DND-41 (cell line): ENCODE data around the gene DNAJB1.

ENCODE experiments used
- ATAC-seq: fragments of 200-7000 bp; cut with Tn5 transposase; 3 replicates; pipeline ENCODE4 v1.9.1; 2021; ENCODE audit warnings: low read depth; ENCODE audit not compliant: insufficient read depth
- DNase-seq: peaks from one replicate; pipeline ENCODE4 v3.0.0-alpha.2; 2020
- H2AFZ ChIP-seq: 2 replicates; pipeline ENCODE4 v1.6.0; 2012; ENCODE audit warnings: low read depth, low read length
- H3K27ac ChIP-seq: 2 replicates; pipeline ENCODE4 v1.5.1; 2012; ENCODE audit warnings: low read length, inconsistent platforms
- H3K27me3 ChIP-seq: fragments of 200-600 bp; sonication (generic); 2 replicates; pipeline ENCODE4 v1.6.0; 2012; ENCODE audit warnings: low read length, mild to moderate bottlenecking, inconsistent platforms; ENCODE audit not compliant: insufficient read depth, poor library complexity
- H3K36me3 ChIP-seq: 2 replicates; pipeline ENCODE4 v1.5.1; 2012; ENCODE audit warnings: low read length, inconsistent platforms; ENCODE audit not compliant: insufficient read depth
- H3K4me1 ChIP-seq: 2 replicates; pipeline ENCODE4 v1.5.1; 2012; ENCODE audit warnings: mild to moderate bottlenecking, low read length; ENCODE audit not compliant: insufficient read depth
- H3K4me2 ChIP-seq: 2 replicates; pipeline ENCODE4 v1.6.0; 2012; ENCODE audit warnings: mild to moderate bottlenecking, moderate library complexity, low read length, inconsistent platforms; ENCODE audit not compliant: insufficient read depth
- H3K4me3 ChIP-seq, 2 experiments: fragments of 200-600 bp in 1 of 2; shearing (Covaris generic) in 1 of 2; 2 replicates each; pipeline ENCODE4 v1.5.1; 2012 to 2016; ENCODE audit warnings: inconsistent platforms in 2 of 2, low read length in 2 of 2, mild to moderate bottlenecking in 2 of 2, low read depth in 1 of 2, moderate library complexity in 1 of 2
- H3K79me2 ChIP-seq: 2 replicates; pipeline ENCODE4 v1.6.0; 2012; ENCODE audit warnings: low read length, inconsistent platforms; ENCODE audit not compliant: insufficient read depth
- H3K9ac ChIP-seq: 2 replicates; pipeline ENCODE4 v1.6.0; 2012; ENCODE audit warnings: low read depth, mild to moderate bottlenecking, inconsistent platforms, low read length, moderate library complexity
- H3K9me3 ChIP-seq: 2 replicates; pipeline ENCODE4 v1.5.1; 2012; ENCODE audit warnings: low read length, moderate library complexity, mild to moderate bottlenecking, inconsistent platforms; ENCODE audit not compliant: insufficient read depth, severe bottlenecking
- H4K20me1 ChIP-seq: 2 replicates; pipeline ENCODE4 v1.6.0; 2012; ENCODE audit warnings: low read length; ENCODE audit not compliant: insufficient read depth
- CTCF ChIP-seq: IDR thresholded peaks from 2 replicates; pipeline ENCODE4 v1.5.1; 2012; ENCODE audit warnings: borderline replicate concordance, low read length, moderate library complexity, mild to moderate bottlenecking; ENCODE audit not compliant: poor library complexity, severe bottlenecking; ENCODE audit errors: extremely low read depth
- EZH2 ChIP-seq: IDR thresholded peaks from 3 replicates; pipeline ENCODE4 v1.6.1; 2012; ENCODE audit warnings: borderline replicate concordance, low read depth, mild to moderate bottlenecking, moderate library complexity, low read length, inconsistent platforms; ENCODE audit not compliant: severe bottlenecking

The DNAJB1 gene

DNA sequence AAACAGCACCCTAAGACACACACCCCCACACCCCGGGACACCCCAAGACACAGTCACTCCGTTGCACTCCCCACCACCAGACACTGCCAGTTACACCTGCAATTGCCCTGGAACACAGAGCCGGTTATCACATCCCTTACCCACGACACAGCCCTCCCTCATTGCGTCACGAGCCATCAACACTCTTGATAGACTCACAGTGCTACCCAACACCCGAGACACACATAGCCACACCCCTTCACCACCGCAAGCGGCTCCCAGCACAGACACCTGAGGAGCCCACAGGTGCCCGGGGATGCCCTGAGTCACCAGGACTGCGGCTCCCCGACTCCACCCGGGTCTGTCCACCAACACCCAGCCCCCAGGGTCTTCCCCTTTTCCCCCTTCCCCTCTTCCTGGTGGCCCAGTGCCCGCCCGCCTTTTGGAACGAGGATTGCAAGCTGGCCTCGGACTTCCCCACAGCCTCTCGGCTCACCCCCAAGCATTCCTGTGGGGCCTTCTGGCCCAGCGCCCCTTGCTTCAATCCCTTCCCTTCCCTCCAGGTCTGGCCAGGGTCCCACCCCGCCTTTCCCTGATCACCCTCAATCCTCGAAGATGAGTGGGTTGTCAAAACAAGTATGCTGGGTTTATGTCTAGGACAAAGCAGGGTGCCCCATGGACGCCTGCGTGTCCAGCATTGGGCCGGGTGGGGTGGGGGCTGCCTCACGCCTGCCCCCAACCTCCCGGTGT is 41.4 kb downstream of the DNAJB1 start:
- TF ChIP-seq CTCF (no peak), EZH2 (no peak)
- H3K4me3 ChIP-seq: no peak overlapping the region
- no peaks in the 10 kb centered on the region for H3K79me2 ChIP-seq
- no peak overlapping the region for H3K9ac ChIP-seq
- peaks cover 29% of the 10 kb centered on the region for H3K36me3 ChIP-seq
- DNase-seq (no peak), ATAC-seq (no peak)
- H4K20me1 ChIP-seq: peaks cover 11% of the 10 kb centered on the region; the same call in 1 of the 2 replicates
- H2AFZ ChIP-seq: no peak overlapping the region
- no peaks in the 10 kb centered on the region for H3K27me3 ChIP-seq
- H3K4me2 ChIP-seq: no peak overlapping the region
- no peak overlapping the region for H3K27ac ChIP-seq
- H3K9me3 ChIP-seq: no peaks in the 10 kb centered on the region
- no peaks in the 10 kb centered on the region for H3K4me1 ChIP-seq

- peaks cover 29% of the 10 kb centered on the region for H3K36me3 ChIP-seq
These were observed 41.9 kb downstream of the DNAJB1 start for GRCh38 chr19:14476327-14476672.

DNA sequence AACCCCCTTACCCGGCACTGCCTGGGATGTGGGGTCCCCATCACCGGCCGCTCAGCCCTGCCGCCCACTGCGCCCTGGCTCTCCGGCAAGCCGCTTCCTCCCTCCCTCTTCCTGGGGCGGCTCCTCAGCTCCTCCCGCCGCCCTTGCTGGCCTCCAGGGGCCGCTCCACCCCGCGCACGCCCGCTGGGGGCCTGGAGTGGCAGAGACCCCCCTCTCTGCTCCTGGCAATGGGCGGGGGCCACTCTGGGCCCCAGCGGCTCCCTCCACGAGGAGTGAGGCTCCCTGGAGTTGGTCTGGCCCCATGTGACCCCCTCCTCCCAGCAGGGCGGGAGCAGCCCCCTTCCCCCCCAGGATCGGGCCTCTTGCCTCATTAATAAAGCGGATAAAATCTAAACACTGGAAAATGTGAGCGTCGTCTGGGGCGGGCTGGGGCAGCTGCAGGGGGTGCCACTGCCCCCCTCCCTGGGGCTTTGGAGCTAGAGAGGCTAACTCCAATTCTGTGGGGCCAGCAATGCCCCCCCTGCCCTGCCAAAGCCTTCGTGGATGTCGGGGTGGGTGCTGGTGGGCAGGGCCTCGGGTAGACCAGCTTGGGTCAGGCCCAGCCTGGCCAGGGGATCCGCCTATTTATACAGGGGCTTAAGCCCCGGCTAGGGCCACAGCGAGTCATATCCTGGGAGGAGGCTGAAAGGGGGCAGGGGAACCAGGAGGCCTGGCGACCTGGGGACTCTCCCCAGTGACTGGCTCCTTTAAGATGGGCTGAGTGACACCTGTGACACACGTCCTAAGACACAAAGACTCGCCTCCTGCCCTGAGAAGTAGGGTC is 42.7 kb downstream of the DNAJB1 start, which contains the start of gene PTGER1:
PTGER1 (minus strand) TSS at position 104 of the 823 bp plus-strand sequence. CDS start 1,034 bp downstream, outside the sequence.
- H3K9me3 ChIP-seq: no peaks in the 10 kb centered on the region
- no peak within 1 kb of the TSS for H3K4me3 ChIP-seq
- H3K27ac ChIP-seq: no peak within 1 kb of the TSS
- H3K36me3 ChIP-seq: peaks cover 32% of the 10 kb centered on the region
- H3K4me2 ChIP-seq: no peak within 1 kb of the TSS
- no peak within 1 kb of the TSS for H3K9ac ChIP-seq
- no peak within 1 kb of the TSS for H2AFZ ChIP-seq
- ATAC-seq (no peak), DNase-seq (no peak)
- H3K79me2 ChIP-seq: no peaks in the 10 kb centered on the region
- peaks cover 10% of the 10 kb centered on the region; the same call in 1 of the 2 replicates for H4K20me1 ChIP-seq
- no peak for TF ChIP-seq CTCF
- TF ChIP-seq EZH2: no peak
- no peaks in the 10 kb centered on the region for H3K4me1 ChIP-seq
- H3K27me3 ChIP-seq: no peaks in the 10 kb centered on the region

More at GRCh38 chr19:14476327-14476672, 41.9 kb downstream of the DNAJB1 start:
- no peak overlapping the region for H3K9ac ChIP-seq
- H3K4me3 ChIP-seq: no peak overlapping the region
- no peaks in the 10 kb centered on the region for H3K4me1 ChIP-seq
- no peaks in the 10 kb centered on the region for H3K27me3 ChIP-seq
- H3K4me2 ChIP-seq: no peak overlapping the region
- H3K27ac ChIP-seq: no peak overlapping the region
- ATAC-seq: no peak
- TF ChIP-seq CTCF: no peak
- TF ChIP-seq EZH2: no peak
- H3K9me3 ChIP-seq: no peaks in the 10 kb centered on the region
- no peak overlapping the region for H2AFZ ChIP-seq
- peaks cover 11% of the 10 kb centered on the region; the same call in 1 of the 2 replicates for H4K20me1 ChIP-seq
- H3K79me2 ChIP-seq: no peaks in the 10 kb centered on the region
- DNase-seq: no peak
